GM12878 (cell line): ENCODE data around the gene ZNF30.

ENCODE experiments used
- ATF3 ChIP-seq: IDR thresholded peaks from 2 replicates; pipeline ENCODE4 v1.6.1; 2011; ENCODE audit warnings: low read depth, mild to moderate bottlenecking, low read length, moderate library complexity, borderline replicate concordance; ENCODE audit errors: extremely low read depth
- GATAD2B ChIP-seq: fragments of 450-650 bp; conservative IDR thresholded peaks from 2 replicates; pipeline ENCODE4 v1.6.1; 2017; ENCODE audit warnings: low read depth, mild to moderate bottlenecking, moderate library complexity
- MXI1 ChIP-seq: fragments of 150-350 bp; IDR thresholded peaks from 2 replicates; pipeline ENCODE4 v1.6.1; 2011; ENCODE audit warnings: low read depth, mild to moderate bottlenecking, inconsistent platforms, low read length, improper control_type of control experiment
- POLR2A ChIP-seq: IDR thresholded peaks from 2 replicates; pipeline ENCODE4 v1.6.1; 2011; ENCODE audit warnings: low read depth, mild to moderate bottlenecking, low read length
- REST ChIP-seq: IDR thresholded peaks from 2 replicates; pipeline ENCODE4 v1.6.1; 2012; ENCODE audit warnings: mild to moderate bottlenecking, low read depth, low read length
- SIN3A ChIP-seq: IDR thresholded peaks from 2 replicates; pipeline ENCODE4 v1.6.1; 2012; ENCODE audit warnings: low read depth, low read length, improper control_type of control experiment
- TF ChIP-seq, protein P1 (sequence below), 3 experiments: IDR thresholded peaks in 2 of 3; conservative IDR thresholded peaks in 1 of 3; 2 replicates each; pipeline ENCODE4 v1.5.1; 2011; ENCODE audit warnings: low read depth in 3 of 3, low read length in 3 of 3, mild to moderate bottlenecking in 3 of 3, control low read depth in 2 of 3, moderate library complexity in 2 of 3, inconsistent platforms in 1 of 3, mixed read lengths in 1 of 3; ENCODE audit not compliant: control insufficient read depth in 2 of 3, insufficient read depth in 1 of 3; ENCODE audit errors: extremely low read depth in 1 of 3

DNA sequence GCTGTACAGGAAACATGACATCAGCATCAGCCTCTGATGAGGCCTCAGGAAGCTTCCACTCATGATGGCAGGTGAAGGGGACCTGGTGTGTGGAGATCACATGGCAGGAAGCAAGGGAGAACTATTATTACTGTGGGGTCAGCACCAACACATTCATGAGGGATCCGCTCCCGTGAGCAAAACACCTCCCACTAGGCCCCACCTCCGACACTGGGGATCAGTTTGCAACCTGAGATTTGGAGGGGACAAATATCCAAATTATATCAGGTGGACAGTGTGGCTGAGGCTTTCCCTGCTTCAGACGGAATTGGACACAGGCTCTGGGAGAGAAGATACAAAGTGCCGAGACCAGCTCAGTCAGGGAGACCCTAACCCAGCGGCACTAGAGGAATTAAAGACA is 43.0 kb downstream of the ZNF30 start:
- TF ChIP-seq POLR2A (no peak), GATAD2B (no peak), REST (no peak), ATF3 (no peak), MXI1 (no peak), SIN3A (no peak)
- TF ChIP-seq, protein P1, sequence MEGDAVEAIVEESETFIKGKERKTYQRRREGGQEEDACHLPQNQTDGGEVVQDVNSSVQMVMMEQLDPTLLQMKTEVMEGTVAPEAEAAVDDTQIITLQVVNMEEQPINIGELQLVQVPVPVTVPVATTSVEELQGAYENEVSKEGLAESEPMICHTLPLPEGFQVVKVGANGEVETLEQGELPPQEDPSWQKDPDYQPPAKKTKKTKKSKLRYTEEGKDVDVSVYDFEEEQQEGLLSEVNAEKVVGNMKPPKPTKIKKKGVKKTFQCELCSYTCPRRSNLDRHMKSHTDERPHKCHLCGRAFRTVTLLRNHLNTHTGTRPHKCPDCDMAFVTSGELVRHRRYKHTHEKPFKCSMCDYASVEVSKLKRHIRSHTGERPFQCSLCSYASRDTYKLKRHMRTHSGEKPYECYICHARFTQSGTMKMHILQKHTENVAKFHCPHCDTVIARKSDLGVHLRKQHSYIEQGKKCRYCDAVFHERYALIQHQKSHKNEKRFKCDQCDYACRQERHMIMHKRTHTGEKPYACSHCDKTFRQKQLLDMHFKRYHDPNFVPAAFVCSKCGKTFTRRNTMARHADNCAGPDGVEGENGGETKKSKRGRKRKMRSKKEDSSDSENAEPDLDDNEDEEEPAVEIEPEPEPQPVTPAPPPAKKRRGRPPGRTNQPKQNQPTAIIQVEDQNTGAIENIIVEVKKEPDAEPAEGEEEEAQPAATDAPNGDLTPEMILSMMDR (IDR thresholded peaks at IDR 0.05 in 2 of 3, conservative IDR thresholded peaks at IDR 0.05 in 1 of 3; ENCODE audit: control insufficient read depth in 2 of 3, extremely low read depth in 1 of 3, insufficient read depth in 1 of 3, low read depth in 3 of 3, low read length in 3 of 3) = no peak
